Stimulated activated CD8-positive, alpha-beta memory T cell treated with anti-CD3 and anti-CD28 coated beads, Interleukin-4, amount 100 ng/mL, for 1 hour (primary cell): ENCODE results near the gene UBL7.

ENCODE experiments used
- DNase-seq, 2 donors: peaks; one replicate each; pipeline ENCODE4 v3.0.0-alpha.2; 2020; ENCODE audit warnings: low read depth in 2 of 2, low spot score in 1 of 2

UBL7 gene

GRCh38 chr15:74442063-74442462, 18.9 kb downstream of the UBL7 start:
- no peak for DNase-seq

DNA sequence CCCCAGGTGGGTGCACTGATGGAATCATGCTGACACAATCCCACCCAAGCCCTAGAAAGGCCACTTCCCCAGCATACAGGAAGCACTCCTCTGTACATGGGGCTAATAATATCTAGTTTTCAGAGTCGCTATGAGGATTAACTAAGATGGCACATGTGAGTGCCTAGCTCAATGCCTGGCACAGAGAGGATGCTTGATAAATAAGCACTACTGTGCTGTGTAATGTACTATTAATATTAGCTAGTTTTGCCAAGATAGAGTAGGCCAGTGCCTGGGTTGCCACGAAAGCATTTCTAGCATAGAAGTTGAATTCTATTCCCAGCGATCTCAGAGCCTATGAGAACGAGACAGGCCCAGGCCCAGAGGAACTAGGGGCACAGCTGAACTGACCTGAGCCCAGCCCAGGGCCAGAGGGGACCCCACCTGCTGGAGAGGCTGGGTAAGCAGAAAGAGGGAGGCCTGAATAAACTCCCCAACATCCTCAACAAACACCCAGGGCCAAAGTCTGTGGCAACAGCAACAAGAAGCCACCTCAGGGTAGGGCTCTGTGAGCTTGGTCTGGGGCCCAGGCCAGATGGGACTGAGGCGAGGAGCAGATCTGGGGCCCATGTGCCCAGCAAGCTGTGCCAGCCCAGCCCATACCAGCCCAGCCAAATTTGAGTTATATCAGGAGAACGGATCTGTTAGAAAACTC, 19.6 kb downstream of the UBL7 start:
- DNase-seq: no peak

GRCh38 chr15:74438721-74439316, 22.1 kb downstream of the UBL7 start:
- peak; percentile 48 to 62 for DNase-seq

DNA sequence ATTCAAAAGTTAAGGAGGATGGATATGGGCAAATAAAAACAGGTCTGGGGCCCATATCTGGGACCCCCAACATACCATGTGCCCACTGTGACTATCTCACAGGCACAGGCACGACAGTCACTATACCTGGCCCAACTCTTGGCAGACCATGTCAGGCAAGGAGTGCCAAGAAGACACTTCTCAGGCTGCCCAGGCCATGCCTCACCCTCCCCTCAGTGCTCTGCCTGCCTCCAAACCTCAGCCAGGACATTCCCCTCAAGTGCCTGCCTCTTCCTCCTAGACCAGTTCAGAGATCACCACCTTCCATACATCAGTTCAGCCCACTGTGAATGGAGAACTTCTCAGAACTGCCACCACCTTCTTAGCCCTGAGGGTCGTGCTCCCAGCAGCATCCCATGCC, 22.8 kb downstream of the UBL7 start:
- DNase-seq: no peak

DNA sequence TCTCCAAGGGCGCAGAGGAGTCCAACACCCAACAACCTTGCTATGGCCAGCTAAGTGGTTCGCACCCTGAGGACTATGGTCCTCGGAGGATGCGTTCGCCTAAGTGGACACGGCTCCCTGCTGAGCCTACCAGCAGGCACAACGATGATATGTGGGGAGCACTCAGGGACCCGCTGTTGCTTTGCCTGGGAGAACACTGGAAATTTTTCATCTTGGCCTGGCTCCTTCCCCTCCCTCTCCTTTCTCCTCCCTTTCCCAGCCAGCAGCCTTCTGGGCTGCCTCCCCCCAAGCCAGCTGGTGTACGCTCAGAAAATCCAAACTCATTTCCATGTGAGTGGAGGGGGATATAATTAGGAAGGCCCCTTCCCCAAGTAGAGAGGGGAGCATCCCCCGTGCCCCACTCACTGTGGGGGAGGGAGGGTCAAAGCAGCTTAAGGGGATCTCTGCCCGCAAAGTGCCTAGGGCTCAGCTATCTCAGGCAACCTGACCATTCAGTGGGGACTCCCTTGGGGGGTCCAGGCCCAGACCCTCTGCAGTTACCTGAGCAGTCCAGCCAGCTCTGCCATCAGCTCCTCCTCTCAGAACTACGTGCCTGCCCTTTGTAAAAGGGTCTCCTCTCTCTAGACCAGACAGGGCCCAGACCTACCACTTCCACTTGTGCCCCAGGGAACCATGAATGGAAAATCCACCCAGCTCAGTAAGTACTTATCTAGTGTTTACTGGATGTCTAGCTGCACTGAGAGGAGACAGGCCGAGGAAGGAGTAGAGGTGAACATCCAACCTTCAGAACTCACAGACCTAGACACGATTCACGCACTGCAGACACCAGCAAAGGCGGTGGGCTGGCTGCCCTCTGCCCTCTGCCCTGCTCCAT, 26.5 kb downstream of the UBL7 start:
- DNase-seq: no peak

DNA sequence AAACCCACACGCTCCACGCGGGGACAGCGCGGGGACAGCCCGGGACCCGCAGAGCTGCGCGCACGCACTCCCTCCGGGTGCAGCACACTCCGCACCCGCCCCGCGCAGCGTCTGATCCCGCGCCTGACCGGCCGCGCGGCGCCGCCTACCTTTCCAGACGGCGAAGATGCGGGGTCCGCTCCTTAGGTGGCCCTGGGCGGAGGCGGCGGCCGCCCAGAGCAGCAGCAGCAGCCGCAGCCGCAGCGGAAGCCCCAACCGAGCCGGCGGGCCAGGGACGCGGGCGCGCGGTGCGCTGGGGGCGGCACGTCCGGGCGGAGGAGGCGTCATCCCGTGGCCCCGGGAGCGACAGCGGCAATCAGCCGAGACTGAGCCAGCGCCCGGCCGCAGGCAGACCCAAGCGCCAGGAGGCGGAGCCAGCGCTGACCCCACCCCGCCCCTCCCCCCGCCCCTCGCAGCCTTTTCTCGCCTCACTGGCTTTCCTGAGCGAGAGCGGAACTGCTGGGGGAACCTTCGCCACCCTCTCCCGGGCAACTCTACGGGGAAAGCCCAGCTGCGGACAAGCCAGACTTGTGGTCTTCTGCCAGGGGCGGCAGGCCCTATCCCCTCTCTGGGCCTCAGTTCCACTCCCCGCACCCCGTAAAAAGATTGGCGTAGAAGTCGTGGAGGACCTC, 27.2 kb downstream of the UBL7 start, which contains the start of gene SEMA7A:
TSS of gene SEMA7A (minus strand) at position 367 of the 671 bp plus-strand sequence. CDS start at position 327, 40 bp downstream.
- DNase-seq: peak; percentile 44 to 50

DNA sequence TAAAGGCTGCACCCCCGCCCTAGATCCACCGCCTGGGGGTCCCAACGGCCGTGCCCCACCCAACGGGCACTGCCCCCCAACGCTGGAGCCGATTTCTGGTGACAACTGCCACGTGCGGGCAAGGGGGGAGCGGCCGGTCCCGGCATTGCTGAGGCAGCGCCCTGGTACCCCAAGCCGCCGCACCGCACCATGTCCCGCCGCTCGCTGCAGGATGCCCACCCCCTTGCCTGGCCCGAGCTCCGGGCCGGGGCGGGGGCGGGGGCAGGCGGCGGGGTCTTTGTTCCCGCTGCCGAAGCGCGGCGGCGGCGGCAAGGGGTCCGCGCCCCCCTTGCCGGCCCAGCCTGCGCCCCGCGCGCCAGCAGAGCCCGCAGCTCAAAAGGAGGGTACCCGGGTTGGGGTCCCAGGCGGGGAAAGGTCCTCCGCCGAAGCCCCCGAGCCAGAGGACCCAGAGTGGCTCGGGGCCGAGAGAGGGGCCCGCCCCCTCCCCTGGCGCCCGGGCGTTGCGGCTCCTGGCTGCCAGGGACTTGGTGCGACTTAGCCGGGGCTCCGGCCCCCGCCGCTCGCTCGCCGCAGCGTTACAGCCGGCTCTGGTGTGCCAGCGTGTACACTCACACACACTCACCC, 27.9 kb downstream of the UBL7 start:
- DNase-seq: no peak

GRCh38 chr15:74432271-74432967, 28.5 kb downstream of the UBL7 start:
- DNase-seq: no peak

GRCh38 chr15:74431645-74432044, 29.3 kb downstream of the UBL7 start:
- DNase-seq: no peak

DNA sequence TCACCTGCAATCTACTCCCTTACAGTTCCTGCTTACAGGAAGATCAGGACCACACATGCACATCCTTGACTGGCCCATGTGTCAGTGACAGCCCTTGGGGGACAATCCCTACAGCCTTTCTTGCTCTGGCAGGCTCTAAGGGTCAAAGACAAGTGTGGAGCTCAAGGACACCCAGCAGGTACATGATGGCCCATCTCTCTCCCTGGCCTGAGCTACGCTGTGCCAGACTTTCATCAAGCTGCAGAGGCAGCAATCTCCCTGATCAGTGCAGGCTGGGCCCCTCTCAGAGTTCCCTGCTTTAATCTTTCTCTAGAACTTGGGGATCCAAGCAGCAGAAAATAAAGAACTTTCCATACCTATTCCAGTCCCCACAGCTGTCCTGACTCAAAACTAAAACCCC, 29.8 kb downstream of the UBL7 start:
- no peak for DNase-seq

DNA sequence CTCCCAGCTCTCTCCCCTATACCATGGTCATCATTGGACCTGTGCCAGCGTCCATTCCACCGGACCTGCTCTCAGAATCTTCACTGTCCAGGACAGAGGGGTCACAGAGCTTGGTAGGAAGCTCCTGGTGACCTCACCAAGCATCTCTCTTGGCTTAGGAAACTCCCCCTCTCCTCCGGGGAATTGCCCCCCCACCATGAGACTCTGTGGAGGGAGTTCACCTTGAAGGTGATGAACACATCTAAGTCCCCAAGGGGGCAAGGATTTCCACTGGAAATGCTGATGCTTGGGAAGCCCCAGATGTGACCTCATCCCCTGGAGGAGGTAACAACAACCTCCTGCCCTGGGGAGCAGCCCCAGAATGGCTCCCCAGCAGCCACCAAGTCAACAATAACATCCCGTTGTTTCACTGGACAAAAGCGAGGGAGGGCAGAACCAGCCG, 30.4 kb downstream of the UBL7 start:
- DNase-seq: no peak

GRCh38 chr15:74429781-74430400, 31.1 kb downstream of the UBL7 start:
- DNase-seq: no peak

DNA sequence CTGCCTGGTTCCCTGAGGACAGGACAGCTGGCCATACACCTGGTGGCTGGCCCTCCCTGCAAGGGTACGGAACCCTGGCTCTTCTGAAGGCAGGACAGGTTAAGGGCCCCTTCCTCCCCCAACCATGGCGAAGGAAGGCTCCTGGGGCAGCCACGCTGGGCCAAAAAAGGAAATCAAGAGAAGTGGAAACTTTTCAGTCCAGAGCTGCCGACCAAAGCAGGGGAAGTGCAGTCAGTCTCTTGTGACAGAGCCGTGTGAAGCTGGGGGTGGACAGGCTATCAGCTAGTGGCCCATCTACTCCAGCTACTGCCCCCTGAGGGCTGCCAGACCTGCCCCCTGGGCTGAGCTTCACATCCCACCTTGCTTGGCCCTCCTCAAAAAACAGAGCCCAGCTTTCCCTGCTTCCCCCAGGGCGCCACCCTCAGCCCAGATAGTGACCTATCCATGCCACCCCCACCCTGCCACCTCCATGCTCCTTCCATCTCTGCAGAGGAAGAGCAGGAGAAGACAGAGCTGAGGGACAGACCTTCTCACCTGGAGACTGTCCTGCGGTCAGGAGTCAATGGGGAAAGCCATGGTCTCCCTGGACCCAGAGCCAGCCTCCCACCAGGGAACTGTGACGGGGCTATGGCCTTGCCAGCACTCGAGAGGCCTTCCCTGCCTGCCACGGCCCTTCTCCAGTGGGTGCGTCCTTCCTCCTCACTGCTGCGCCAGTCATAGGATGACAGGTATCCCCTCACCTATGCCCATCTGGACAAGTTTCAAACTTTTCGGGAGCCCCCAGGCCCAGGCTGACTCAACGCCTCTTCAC, 31.8 kb downstream of the UBL7 start:
- no peak for DNase-seq

GRCh38 chr15:74428442-74428787, 32.5 kb downstream of the UBL7 start:
- DNase-seq: no peak

- no peak for DNase-seq
Observed at GRCh38 chr15:74427607-74428441, 33.1 kb downstream of the UBL7 start.

GRCh38 chr15:74426404-74427281, 34.3 kb downstream of the UBL7 start:
- no peak for DNase-seq

- no peak for DNase-seq
Observed at GRCh38 chr15:74425630-74426029, 35.3 kb downstream of the UBL7 start.
